ENCODE results near the gene RABIF.

GRCh38 chr1:202888221-202888530, 773 bp downstream of the RABIF start:
- no peak for TF ChIP-seq CTCF (IDR thresholded peaks at IDR 0.05)
- TF ChIP-seq EZH2 (IDR thresholded peaks at IDR 0.05; ENCODE audit: borderline replicate concordance, insufficient read depth, low read depth, low read length, poor library complexity, severe bottlenecking) = no peak

Data from B cell (primary cell).